Common myeloid progenitor, CD34-positive (primary cell): ENCODE data around the gene AXIN1.
A peak's percentile ranks its signal among the peaks of the same experiment; 100 is the strongest.

Source experiments
- CTCF ChIA-PET: fragments of 350-600 bp; sonication (Branson Sonifier 250); formaldehyde crosslinking; loops from one replicate; lab custom pipeline; 2021; ENCODE audit warnings: antibody characterized with exemption; lab: Charles Lee
- POLR2A ChIA-PET: fragments of 350-600 bp; sonication (Branson Sonifier 250); formaldehyde crosslinking; loops from one replicate; lab custom pipeline; 2021; ENCODE audit warnings: antibody characterized with exemption; lab: Charles Lee
- DNase-seq, 3 donors: peaks; one replicate each; pipeline versions ENCODE4 v3.0.0 to v3.0.0-alpha.2; 2013
- H3K27ac ChIP-seq, 2 experiments: 1 replicate in 1 of 2; 2 replicates in 1 of 2; pipeline ENCODE4 v1.7.0; 2013; ENCODE audit warnings: inconsistent platforms in 2 of 2, low read length in 2 of 2, mild to moderate bottlenecking in 2 of 2, low read depth in 1 of 2, moderate library complexity in 1 of 2; ENCODE audit not compliant: severe bottlenecking in 2 of 2, insufficient read depth in 1 of 2, poor library complexity in 1 of 2
- H3K27me3 ChIP-seq, 5 experiments: replicated peaks in 2 of 5; 1 replicate in 3 of 5; 2 replicates in 2 of 5; pipeline versions ENCODE4 v1.6.1 to v1.7.0; 2013; ENCODE audit warnings: low read length in 4 of 5, mild to moderate bottlenecking in 2 of 5, moderate library complexity in 2 of 5, inconsistent platforms in 1 of 5; ENCODE audit not compliant: insufficient read depth in 5 of 5, control insufficient read depth in 4 of 5
- H3K36me3 ChIP-seq, 4 experiments: 1 replicate in 2 of 4; 2 replicates in 2 of 4; pipeline versions ENCODE4 v1.6.1 to v1.7.0; 2013; ENCODE audit warnings: low read length in 3 of 4, control low read depth in 1 of 4, mild to moderate bottlenecking in 1 of 4; ENCODE audit not compliant: control insufficient read depth in 4 of 4, insufficient read depth in 4 of 4
- H3K4me1 ChIP-seq, 4 experiments: 1 replicate in 3 of 4; 2 replicates in 1 of 4; pipeline versions ENCODE4 v1.6.1 to v1.7.1; 2013; ENCODE audit warnings: low read length in 3 of 4, mild to moderate bottlenecking in 3 of 4, control low read depth in 1 of 4, inconsistent platforms in 1 of 4, moderate library complexity in 1 of 4; ENCODE audit not compliant: control insufficient read depth in 4 of 4, insufficient read depth in 4 of 4; ENCODE audit errors: control extremely low read depth in 1 of 4
- H3K4me3 ChIP-seq, 7 experiments: 1 replicate in 4 of 7; 2 replicates in 3 of 7; pipeline versions ENCODE4 v1.5.1 to v1.7.0; 2013; ENCODE audit warnings: mild to moderate bottlenecking in 7 of 7, low read length in 6 of 7, moderate library complexity in 6 of 7, inconsistent platforms in 2 of 7, low read depth in 2 of 7, control low read depth in 1 of 7; ENCODE audit not compliant: insufficient read depth in 4 of 7, control insufficient read depth in 1 of 7; ENCODE audit errors: extremely low read depth in 1 of 7
- H3K9me3 ChIP-seq, 5 experiments: 1 replicate in 4 of 5; 2 replicates in 1 of 5; pipeline versions ENCODE4 v1.6.1 to v1.7.1; 2013; ENCODE audit warnings: low read length in 4 of 5, mild to moderate bottlenecking in 2 of 5, inconsistent platforms in 1 of 5, low read depth in 1 of 5, moderate library complexity in 1 of 5; ENCODE audit not compliant: control insufficient read depth in 4 of 5, insufficient read depth in 2 of 5; ENCODE audit errors: control extremely low read depth in 1 of 5
- WGBS: methylation state at CpG from one replicate; pipeline ENCODE4 v1.1.5; 2013; ENCODE audit not compliant: insufficient coverage; 5-methylcytosine and 5-hydroxymethylcytosine counted together

Gene AXIN1

DNA sequence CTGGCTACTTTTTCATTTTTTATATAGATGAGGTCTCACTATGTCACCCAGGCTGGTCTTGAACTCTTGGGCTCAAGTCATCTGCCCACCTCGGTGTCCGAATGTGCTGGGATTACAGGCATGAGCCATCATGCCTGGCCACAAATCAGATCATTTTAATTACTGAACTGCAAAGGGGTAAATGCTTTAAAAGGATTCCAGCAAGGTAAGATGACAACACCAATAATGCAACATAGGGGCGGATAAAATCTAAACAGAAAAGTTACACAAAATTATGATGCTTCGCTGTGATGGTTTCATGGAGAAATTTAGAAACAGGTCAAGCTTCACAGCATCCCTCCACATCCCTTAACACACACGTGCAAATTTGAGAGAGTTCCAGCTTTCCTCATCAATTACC, 32.3 kb downstream of the AXIN1 start:
- POLR2A ChIA-PET, result no interaction called here
- no peaks in the 10 kb centered on the region for H3K27me3 ChIP-seq
- CTCF ChIA-PET, result interaction anchor here (1.1 to 1.4 kb wide), 2 partner anchors 16 to 85 kb away, joined by 3 to 4 read pairs; no protein-coding TSS in a partner anchor

GRCh38 chr16:318628-319027, 33.9 kb downstream of the AXIN1 start:
- Histone ChIP-seq H3K27me3 (no peaks in the 10 kb centered on the region), H3K27ac (no peak overlapping the region), H3K9me3 (no peaks in the 10 kb centered on the region), H3K4me3 (no peak overlapping the region), H3K36me3 (peaks cover 4 to 44% (median 31%) of the 10 kb centered on the region in 4 experiments), H3K4me1 (peaks cover 0 to 9% (median under 1%) of the 10 kb centered on the region in 4 experiments)
- peak in 1 of 3 donors; percentile 22 for DNase-seq
- 97% methylated on average over 17 of the region's 22 CpGs for WGBS
- POLR2A ChIA-PET, result no interaction called here
- CTCF ChIA-PET, result interaction anchor here (0.7 to 1.5 kb wide), 2 partner anchors 13 to 99 kb away, joined by 4 read pairs; no protein-coding TSS in a partner anchor

More for the DNA sequence above, 32.3 kb downstream of the AXIN1 start:
- Histone ChIP-seq H3K4me3 (no peak overlapping the region), H3K9me3 (no peaks in the 10 kb centered on the region), H3K27ac (no peak overlapping the region), H3K4me1 (peaks cover under 1 to 22% (median 15%) of the 10 kb centered on the region in 4 experiments), H3K36me3 (peaks cover 0 to 30% (median 21%) of the 10 kb centered on the region in 4 experiments)
- 100% methylated on average over 2 of the region's 5 CpGs for WGBS
- no peak for DNase-seq

DNA sequence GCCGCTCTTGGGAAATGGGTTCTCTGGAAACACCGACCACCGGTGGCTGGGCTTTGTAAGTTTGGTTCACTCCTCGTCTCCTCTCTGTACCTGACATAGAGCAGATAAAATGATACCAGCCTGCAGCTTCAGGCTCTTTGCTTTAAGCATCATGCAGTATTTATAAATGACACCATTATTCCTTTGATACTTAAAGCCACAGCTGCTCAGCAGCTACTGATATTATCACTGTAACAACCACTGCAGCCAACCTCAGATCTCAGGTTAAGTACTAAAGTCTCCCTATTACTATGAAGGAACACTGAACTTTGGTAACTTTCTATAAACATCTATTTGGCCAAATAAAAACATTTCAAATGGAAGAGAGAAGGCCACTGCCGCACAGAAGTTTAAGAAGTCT, 34.9 kb downstream of the AXIN1 start:
- ChIA-PET POLR2A (no interaction called here), CTCF (interaction anchor here (1.5 kb wide), 1 partner anchor 12 kb away, joined by 4 read pairs; no protein-coding TSS in a partner anchor)
- WGBS, result 98% methylated on average over 5 of the region's 5 CpGs
- Histone ChIP-seq H3K9me3 (no peaks in the 10 kb centered on the region), H3K4me3 (no peak overlapping the region), H3K27ac (no peak overlapping the region), H3K36me3 (peaks cover 6 to 54% (median 40%) of the 10 kb centered on the region in 4 experiments), H3K27me3 (no peaks in the 10 kb centered on the region), H3K4me1 (peaks cover 0 to 9% (median 0%) of the 10 kb centered on the region in 4 experiments)
- no peak for DNase-seq

- DNase-seq, result no peak
- Histone ChIP-seq H3K36me3 (peaks cover 6 to 57% (median 42%) of the 10 kb centered on the region in 4 experiments), H3K27me3 (no peaks in the 10 kb centered on the region)
Measured at GRCh38 chr16:316741-317464, 35.6 kb downstream of the AXIN1 start.

DNA sequence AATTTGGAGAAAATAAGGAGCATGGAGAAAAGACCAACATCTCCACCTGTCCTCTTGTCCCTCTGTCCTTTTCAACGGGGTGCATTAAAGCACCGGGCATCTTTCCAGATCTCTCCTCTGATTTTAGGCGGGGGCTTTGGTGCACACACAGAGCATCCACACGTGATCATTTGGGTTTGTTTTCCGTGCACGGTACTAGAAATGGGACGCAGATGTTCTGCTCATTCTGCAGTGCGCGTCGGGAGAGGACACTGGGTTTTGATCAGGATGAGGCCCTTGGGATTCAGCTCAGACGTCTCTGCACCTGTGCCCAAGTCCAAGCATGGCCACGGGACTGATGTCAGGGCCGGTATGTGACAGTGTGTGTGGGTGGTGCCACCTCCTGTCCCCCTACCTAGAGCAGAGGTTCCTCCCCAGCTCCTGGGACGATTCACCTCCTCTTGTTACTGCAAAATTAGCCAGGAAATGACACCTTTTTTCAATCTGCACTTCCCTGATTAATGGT, 37.7 kb downstream of the AXIN1 start:
- Histone ChIP-seq H3K9me3 (no peaks in the 10 kb centered on the region), H3K36me3 (peaks cover 8 to 63% (median 45%) of the 10 kb centered on the region in 4 experiments), H3K4me1 (peaks cover 0 to 8% (median 0%) of the 10 kb centered on the region in 4 experiments), H3K27ac (no peak overlapping the region), H3K4me3 (no peak overlapping the region), H3K27me3 (no peaks in the 10 kb centered on the region)
- CTCF ChIA-PET, result interaction anchor here (1.0 kb wide), 1 partner anchor 48 kb away, joined by 3 read pairs; no protein-coding TSS in a partner anchor
- POLR2A ChIA-PET, result no interaction called here
- WGBS, result 96% methylated on average over 13 of the region's 14 CpGs
- no peak for DNase-seq

More at GRCh38 chr16:316741-317464, 35.6 kb downstream of the AXIN1 start:
- ChIA-PET CTCF (interaction anchor here (1.0 to 1.5 kb wide), 3 partner anchors 8 to 28 kb away, joined by 3 to 4 read pairs (median 3); no protein-coding TSS in a partner anchor), POLR2A (no interaction called here)
- Histone ChIP-seq H3K4me3 (no peak overlapping the region), H3K27ac (no peak overlapping the region), H3K4me1 (peaks cover 0 to 9% (median 0%) of the 10 kb centered on the region in 4 experiments), H3K9me3 (no peaks in the 10 kb centered on the region)
- WGBS, result 98% methylated on average over 13 of the region's 19 CpGs

DNA sequence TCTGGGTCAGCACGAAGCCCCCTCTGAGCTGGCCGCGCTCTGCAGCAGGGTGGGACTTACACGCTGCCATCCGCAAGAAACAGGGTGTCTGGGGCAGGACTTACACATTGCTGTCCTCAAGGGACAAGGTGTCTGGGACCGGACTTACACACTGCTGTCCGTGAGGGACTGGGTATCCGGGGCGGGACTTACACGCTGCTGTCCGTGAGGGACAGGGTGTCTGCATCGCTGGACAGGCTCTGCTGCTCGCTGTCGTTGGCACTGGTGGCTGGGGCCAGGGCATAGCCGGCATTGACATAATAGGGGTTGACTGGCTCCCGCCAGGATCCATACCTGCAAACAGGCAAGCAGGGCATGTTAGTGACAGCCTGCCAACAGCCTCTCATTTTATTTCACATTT, 38.2 kb downstream of the AXIN1 start:
- Histone ChIP-seq H3K36me3 (peaks cover 8 to 63% (median 43%) of the 10 kb centered on the region in 4 experiments), H3K4me3 (no peak overlapping the region), H3K27me3 (no peaks in the 10 kb centered on the region), H3K27ac (no peak overlapping the region), H3K4me1 (peaks cover 0 to 13% (median 2%) of the 10 kb centered on the region in 4 experiments), H3K9me3 (no peaks in the 10 kb centered on the region)
- 97% methylated on average over 15 of the region's 16 CpGs for WGBS
- POLR2A ChIA-PET, result no interaction called here
- DNase-seq, result no peak
- CTCF ChIA-PET, result interaction anchor here (1.0 kb wide), 1 partner anchor 48 kb away, joined by 3 read pairs; no protein-coding TSS in a partner anchor

DNA sequence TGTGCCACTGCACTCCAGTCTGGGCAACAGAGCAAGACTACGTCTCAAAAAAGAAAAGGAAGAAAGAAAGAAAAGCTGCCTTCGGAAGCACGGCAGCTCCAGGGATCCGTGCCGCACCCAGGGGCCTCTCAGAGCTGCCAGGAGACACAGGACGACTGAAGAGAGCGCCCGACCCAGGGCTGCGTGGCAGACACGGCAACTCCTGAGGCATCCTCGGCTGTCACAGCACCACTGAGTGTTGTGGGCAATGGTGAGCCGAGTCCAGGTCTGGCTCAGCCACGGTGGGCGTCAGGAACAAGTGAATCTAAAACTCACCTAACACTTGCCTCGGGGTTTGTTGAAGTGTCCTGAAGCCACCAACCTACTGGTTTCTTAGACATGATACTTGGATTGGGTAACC, 40.8 kb downstream of the AXIN1 start:
- WGBS, result over 99% methylated on average over 14 of the region's 15 CpGs
- Histone ChIP-seq H3K27me3 (no peaks in the 10 kb centered on the region), H3K4me3 (no peak overlapping the region), H3K36me3 (peaks cover 10 to 65% (median 44%) of the 10 kb centered on the region in 4 experiments), H3K27ac (no peak overlapping the region), H3K4me1 (peaks cover 0 to 25% (median 2%) of the 10 kb centered on the region in 4 experiments), H3K9me3 (no peaks in the 10 kb centered on the region)
- DNase-seq, result no peak
- ChIA-PET POLR2A (no interaction called here), CTCF (no interaction called here)
